ENCODE data around the gene ACLY. TPM values are rescaled to one million over a fixed set of nuclear protein-coding genes. Genes with fewer than 3 reads are reported as not detected.

The ACLY gene
- total RNA-seq, 1 experiment from 2014 or later: 67.7 TPM

DNA sequence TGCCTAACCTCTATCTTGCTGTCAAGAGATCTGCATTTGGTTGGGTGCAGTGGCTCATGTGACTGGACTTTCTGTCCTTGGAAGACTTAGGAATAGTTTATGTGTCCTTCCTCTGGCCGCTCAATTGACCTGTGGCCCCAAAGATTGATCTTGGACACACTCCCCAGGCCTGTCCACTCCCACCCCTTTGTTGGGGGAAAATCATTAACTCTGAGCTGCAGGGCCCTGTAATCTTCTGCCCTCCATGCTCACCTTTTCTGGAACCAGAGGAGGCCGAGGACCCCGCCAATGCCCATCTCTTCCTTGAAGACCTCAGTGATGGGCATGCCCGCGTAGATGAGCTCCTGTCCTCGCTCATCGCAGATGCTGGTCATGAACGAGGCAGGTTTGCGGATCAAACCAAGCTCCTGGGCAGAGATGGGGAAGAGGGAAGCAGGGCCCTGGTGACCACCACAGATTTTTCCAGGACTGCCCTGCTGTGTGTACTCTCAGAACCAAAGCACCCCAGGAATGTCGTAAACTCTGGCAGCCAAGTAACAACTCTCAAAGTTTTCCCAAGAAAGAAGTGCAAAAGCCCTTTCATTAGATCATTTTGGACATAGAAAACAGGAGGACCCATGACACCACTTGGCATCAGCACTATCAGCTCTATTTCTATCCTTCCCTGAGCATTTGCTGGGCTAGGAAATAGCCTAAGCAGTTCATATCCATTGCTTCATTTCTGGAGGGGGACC lies 45.0 kb downstream of the ACLY start:
- H3K4me1 Mint-ChIP-seq (ENCODE audit: insufficient read depth, unreplicated experiment): no peaks in the 10 kb centered on the region
- no peaks in the 10 kb centered on the region for H3K9me3 Mint-ChIP-seq (ENCODE audit: unreplicated experiment)
- no peaks in the 10 kb centered on the region for H3K27me3 Mint-ChIP-seq (ENCODE audit: insufficient read depth, unreplicated experiment)
- DNase-seq (ENCODE audit: unreplicated experiment): no peak
- TF ChIP-seq, protein P1, sequence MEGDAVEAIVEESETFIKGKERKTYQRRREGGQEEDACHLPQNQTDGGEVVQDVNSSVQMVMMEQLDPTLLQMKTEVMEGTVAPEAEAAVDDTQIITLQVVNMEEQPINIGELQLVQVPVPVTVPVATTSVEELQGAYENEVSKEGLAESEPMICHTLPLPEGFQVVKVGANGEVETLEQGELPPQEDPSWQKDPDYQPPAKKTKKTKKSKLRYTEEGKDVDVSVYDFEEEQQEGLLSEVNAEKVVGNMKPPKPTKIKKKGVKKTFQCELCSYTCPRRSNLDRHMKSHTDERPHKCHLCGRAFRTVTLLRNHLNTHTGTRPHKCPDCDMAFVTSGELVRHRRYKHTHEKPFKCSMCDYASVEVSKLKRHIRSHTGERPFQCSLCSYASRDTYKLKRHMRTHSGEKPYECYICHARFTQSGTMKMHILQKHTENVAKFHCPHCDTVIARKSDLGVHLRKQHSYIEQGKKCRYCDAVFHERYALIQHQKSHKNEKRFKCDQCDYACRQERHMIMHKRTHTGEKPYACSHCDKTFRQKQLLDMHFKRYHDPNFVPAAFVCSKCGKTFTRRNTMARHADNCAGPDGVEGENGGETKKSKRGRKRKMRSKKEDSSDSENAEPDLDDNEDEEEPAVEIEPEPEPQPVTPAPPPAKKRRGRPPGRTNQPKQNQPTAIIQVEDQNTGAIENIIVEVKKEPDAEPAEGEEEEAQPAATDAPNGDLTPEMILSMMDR (IDR thresholded peaks at IDR 0.05; ENCODE audit: unreplicated experiment): no peak
- POLR2A ChIA-PET: interaction anchor here (2.2 kb wide), 1 partner anchor 9 kb away, joined by 11 read pairs; the partner anchor contains the start of gene KLHL11
- H3K27ac Mint-ChIP-seq (ENCODE audit: low read depth, unreplicated experiment): no peak overlapping the region
- intact Hi-C loops (cut with micrococcal nuclease): no loop called here
- no peak overlapping the region for H3K4me3 Mint-ChIP-seq (ENCODE audit: unreplicated experiment)
- peaks cover 96% of the 10 kb centered on the region for H3K36me3 Mint-ChIP-seq (ENCODE audit: insufficient read depth, unreplicated experiment)
- CTCF ChIA-PET: interaction anchor here (0.6 kb wide), 1 partner anchor 330 kb away, joined by 3 read pairs; no protein-coding TSS in a partner anchor
- no TSS peak for BruUV-seq (replicated peaks)

DNA sequence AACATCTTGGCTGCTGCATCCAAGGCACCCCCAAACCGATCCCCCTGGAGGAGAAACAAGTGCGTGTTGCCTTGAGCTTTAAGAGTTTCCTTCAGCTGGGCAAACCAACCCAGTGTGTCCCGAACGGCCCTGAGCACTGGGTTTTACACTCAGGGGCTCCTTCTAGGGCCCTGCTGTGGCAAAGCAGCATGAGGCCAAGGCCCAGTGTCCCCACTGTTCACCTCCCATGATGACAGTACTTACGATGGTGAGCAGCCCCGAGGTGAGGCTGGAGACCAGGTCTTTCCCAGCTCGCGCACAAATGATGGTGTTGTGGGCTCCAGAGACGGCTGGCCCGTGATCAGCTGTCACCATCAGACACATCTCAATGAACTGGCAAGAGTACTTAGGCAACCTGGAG lies 47.0 kb downstream of the ACLY start:
- Mint-ChIP-seq H3K4me3 (ENCODE audit: unreplicated experiment) (no peak overlapping the region), H3K9me3 (ENCODE audit: unreplicated experiment) (no peaks in the 10 kb centered on the region), H3K27me3 (ENCODE audit: insufficient read depth, unreplicated experiment) (no peaks in the 10 kb centered on the region), H3K4me1 (ENCODE audit: insufficient read depth, unreplicated experiment) (no peaks in the 10 kb centered on the region), H3K27ac (ENCODE audit: low read depth, unreplicated experiment) (no peak overlapping the region), H3K36me3 (ENCODE audit: insufficient read depth, unreplicated experiment) (peaks cover 92% of the 10 kb centered on the region)
- DNase-seq (ENCODE audit: unreplicated experiment): no peak
- POLR2A ChIA-PET: interaction anchor here (0.7 kb wide), 1 partner anchor 95 kb away, joined by 5 read pairs; the partner anchor contains the start of gene CNP
- TF ChIP-seq, protein P1 (IDR thresholded peaks at IDR 0.05; ENCODE audit: unreplicated experiment): no peak
- CTCF ChIA-PET: interaction anchor here (0.5 to 0.6 kb wide), 2 partner anchors 16 to 63 kb away, joined by 3 read pairs; no protein-coding TSS in a partner anchor
- intact Hi-C loops (cut with micrococcal nuclease): no loop called here
- BruUV-seq (replicated peaks): no TSS peak

DNA sequence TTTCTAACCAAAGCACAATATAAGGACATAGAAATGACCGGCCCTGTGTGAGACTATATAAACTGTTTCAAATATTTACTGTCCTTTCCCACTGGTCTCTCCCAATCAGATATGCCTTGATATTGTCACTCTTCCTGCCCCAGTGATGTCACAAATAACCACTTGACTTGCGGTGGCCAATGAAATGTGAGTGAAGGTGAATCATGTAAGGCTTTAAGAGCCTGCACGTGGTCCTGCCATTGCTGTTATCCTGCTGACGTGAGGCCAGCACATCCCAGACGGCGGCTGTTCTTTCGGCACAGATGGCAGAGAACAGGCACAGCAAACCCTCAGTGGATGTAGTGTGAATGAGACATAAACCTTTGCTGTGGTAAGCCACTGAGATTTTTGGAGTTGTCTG lies 48.1 kb downstream of the ACLY start:
- no peak for DNase-seq (ENCODE audit: unreplicated experiment)
- ChIA-PET POLR2A (interaction anchor here (0.8 kb wide), 1 partner anchor 23 kb away, joined by 4 read pairs; no protein-coding TSS in a partner anchor), CTCF (no interaction called here)
- intact Hi-C loops (cut with micrococcal nuclease): no loop called here
- no peaks in the 10 kb centered on the region for H3K27me3 Mint-ChIP-seq (ENCODE audit: insufficient read depth, unreplicated experiment)
- H3K36me3 Mint-ChIP-seq (ENCODE audit: insufficient read depth, unreplicated experiment): peaks cover 90% of the 10 kb centered on the region
- H3K4me1 Mint-ChIP-seq (ENCODE audit: insufficient read depth, unreplicated experiment): no peaks in the 10 kb centered on the region
- H3K9me3 Mint-ChIP-seq (ENCODE audit: unreplicated experiment): no peaks in the 10 kb centered on the region
- BruUV-seq (replicated peaks): no TSS peak
- H3K27ac Mint-ChIP-seq (ENCODE audit: low read depth, unreplicated experiment): no peak overlapping the region
- TF ChIP-seq, protein P1 (IDR thresholded peaks at IDR 0.05; ENCODE audit: unreplicated experiment): no peak
- H3K4me3 Mint-ChIP-seq (ENCODE audit: unreplicated experiment): no peak overlapping the region

DNA sequence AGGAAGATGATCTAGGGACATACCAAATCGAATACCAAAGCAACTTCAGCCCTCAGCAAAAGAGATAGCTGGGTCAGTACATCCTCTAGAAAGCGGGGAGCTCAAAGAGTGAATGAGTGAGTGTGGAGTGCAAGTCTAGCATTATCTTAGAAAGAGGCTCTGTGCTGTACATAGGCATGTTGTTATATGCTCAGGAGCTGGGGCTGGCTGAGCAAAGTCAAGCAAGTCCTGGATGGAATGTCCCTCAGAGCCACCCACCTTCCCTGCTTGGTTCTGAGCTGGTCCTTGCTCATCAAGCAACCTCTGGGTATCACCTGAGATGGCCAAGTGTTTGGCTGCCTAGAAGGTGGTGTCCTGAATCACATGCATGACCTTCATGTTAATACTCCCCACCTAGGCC lies 48.7 kb downstream of the ACLY start:
- ChIA-PET POLR2A (interaction anchor here (0.8 to 1.2 kb wide), 3 partner anchors 10 to 47 kb away, joined by 3 to 4 read pairs (median 3); no protein-coding TSS in a partner anchor), CTCF (no interaction called here)
- TF ChIP-seq, protein P1 (IDR thresholded peaks at IDR 0.05; ENCODE audit: unreplicated experiment): no peak
- no peak overlapping the region for H3K4me3 Mint-ChIP-seq (ENCODE audit: unreplicated experiment)
- H3K4me1 Mint-ChIP-seq (ENCODE audit: insufficient read depth, unreplicated experiment): no peaks in the 10 kb centered on the region
- no peaks in the 10 kb centered on the region for H3K9me3 Mint-ChIP-seq (ENCODE audit: unreplicated experiment)
- intact Hi-C loops (cut with micrococcal nuclease): no loop called here
- DNase-seq (ENCODE audit: unreplicated experiment): no peak
- no TSS peak for BruUV-seq (replicated peaks)
- no peaks in the 10 kb centered on the region for H3K27me3 Mint-ChIP-seq (ENCODE audit: insufficient read depth, unreplicated experiment)
- H3K36me3 Mint-ChIP-seq (ENCODE audit: insufficient read depth, unreplicated experiment): peaks cover 86% of the 10 kb centered on the region
- H3K27ac Mint-ChIP-seq (ENCODE audit: low read depth, unreplicated experiment): no peak overlapping the region

Measured in MCF 10A (cell line).